DND-41 (cell line): ENCODE data around the gene TMC7.
"Not testable (repeated sequence)": the region's sequence is repeated elsewhere in the genome, so short reads cannot be mapped to it uniquely, and the experiment has no call there.

Experiments
- ATAC-seq: fragments of 200-7000 bp; cut with Tn5 transposase; 3 replicates; pipeline ENCODE4 v1.9.1; 2021; ENCODE audit warnings: low read depth; ENCODE audit not compliant: insufficient read depth
- DNase-seq: peaks from one replicate; pipeline ENCODE4 v3.0.0-alpha.2; 2020
- H2AFZ ChIP-seq: 2 replicates; pipeline ENCODE4 v1.6.0; 2012; ENCODE audit warnings: low read depth, low read length
- H3K27ac ChIP-seq: 2 replicates; pipeline ENCODE4 v1.5.1; 2012; ENCODE audit warnings: low read length, inconsistent platforms
- H3K27me3 ChIP-seq: fragments of 200-600 bp; sonication (generic); 2 replicates; pipeline ENCODE4 v1.6.0; 2012; ENCODE audit warnings: low read length, mild to moderate bottlenecking, inconsistent platforms; ENCODE audit not compliant: insufficient read depth, poor library complexity
- H3K36me3 ChIP-seq: 2 replicates; pipeline ENCODE4 v1.5.1; 2012; ENCODE audit warnings: low read length, inconsistent platforms; ENCODE audit not compliant: insufficient read depth
- H3K4me1 ChIP-seq: 2 replicates; pipeline ENCODE4 v1.5.1; 2012; ENCODE audit warnings: mild to moderate bottlenecking, low read length; ENCODE audit not compliant: insufficient read depth
- H3K4me2 ChIP-seq: 2 replicates; pipeline ENCODE4 v1.6.0; 2012; ENCODE audit warnings: mild to moderate bottlenecking, moderate library complexity, low read length, inconsistent platforms; ENCODE audit not compliant: insufficient read depth
- H3K4me3 ChIP-seq, 2 experiments: fragments of 200-600 bp in 1 of 2; shearing (Covaris generic) in 1 of 2; 2 replicates each; pipeline ENCODE4 v1.5.1; 2012 to 2016; ENCODE audit warnings: inconsistent platforms in 2 of 2, low read length in 2 of 2, mild to moderate bottlenecking in 2 of 2, low read depth in 1 of 2, moderate library complexity in 1 of 2
- H3K79me2 ChIP-seq: 2 replicates; pipeline ENCODE4 v1.6.0; 2012; ENCODE audit warnings: low read length, inconsistent platforms; ENCODE audit not compliant: insufficient read depth
- H3K9ac ChIP-seq: 2 replicates; pipeline ENCODE4 v1.6.0; 2012; ENCODE audit warnings: low read depth, mild to moderate bottlenecking, inconsistent platforms, low read length, moderate library complexity
- H3K9me3 ChIP-seq: 2 replicates; pipeline ENCODE4 v1.5.1; 2012; ENCODE audit warnings: low read length, moderate library complexity, mild to moderate bottlenecking, inconsistent platforms; ENCODE audit not compliant: insufficient read depth, severe bottlenecking
- H4K20me1 ChIP-seq: 2 replicates; pipeline ENCODE4 v1.6.0; 2012; ENCODE audit warnings: low read length; ENCODE audit not compliant: insufficient read depth
- EZH2 ChIP-seq: IDR thresholded peaks from 3 replicates; pipeline ENCODE4 v1.6.1; 2012; ENCODE audit warnings: borderline replicate concordance, low read depth, mild to moderate bottlenecking, moderate library complexity, low read length, inconsistent platforms; ENCODE audit not compliant: severe bottlenecking
- TF ChIP-seq, protein P1 (sequence below): IDR thresholded peaks from 2 replicates; pipeline ENCODE4 v1.5.1; 2012; ENCODE audit warnings: borderline replicate concordance, low read length, moderate library complexity, mild to moderate bottlenecking; ENCODE audit not compliant: poor library complexity, severe bottlenecking; ENCODE audit errors: extremely low read depth

TMC7 gene

DNA sequence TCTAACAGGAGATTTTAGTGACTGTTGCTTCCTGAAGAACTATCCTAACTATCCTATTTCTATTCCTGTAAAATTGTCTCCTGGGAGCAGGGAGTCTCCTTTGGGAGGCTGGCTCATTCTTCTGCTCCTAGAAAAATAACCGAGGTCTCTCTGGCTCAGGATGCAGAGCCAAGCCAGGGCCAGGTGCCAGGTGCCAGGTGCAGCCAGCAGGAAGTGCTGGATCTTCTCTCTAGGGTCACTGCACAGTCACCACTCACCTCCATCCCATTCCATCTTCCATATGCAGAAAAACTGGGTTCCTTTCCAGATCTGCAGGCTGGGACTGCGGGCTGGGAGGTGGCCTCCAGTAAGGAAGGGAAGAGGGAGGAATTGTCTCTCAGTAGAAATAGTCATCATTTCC, 3.8 kb upstream of the TMC7 start:
- no peaks in the 10 kb centered on the region for H3K9me3 ChIP-seq
- no peak for TF ChIP-seq EZH2
- TF ChIP-seq, protein P1, sequence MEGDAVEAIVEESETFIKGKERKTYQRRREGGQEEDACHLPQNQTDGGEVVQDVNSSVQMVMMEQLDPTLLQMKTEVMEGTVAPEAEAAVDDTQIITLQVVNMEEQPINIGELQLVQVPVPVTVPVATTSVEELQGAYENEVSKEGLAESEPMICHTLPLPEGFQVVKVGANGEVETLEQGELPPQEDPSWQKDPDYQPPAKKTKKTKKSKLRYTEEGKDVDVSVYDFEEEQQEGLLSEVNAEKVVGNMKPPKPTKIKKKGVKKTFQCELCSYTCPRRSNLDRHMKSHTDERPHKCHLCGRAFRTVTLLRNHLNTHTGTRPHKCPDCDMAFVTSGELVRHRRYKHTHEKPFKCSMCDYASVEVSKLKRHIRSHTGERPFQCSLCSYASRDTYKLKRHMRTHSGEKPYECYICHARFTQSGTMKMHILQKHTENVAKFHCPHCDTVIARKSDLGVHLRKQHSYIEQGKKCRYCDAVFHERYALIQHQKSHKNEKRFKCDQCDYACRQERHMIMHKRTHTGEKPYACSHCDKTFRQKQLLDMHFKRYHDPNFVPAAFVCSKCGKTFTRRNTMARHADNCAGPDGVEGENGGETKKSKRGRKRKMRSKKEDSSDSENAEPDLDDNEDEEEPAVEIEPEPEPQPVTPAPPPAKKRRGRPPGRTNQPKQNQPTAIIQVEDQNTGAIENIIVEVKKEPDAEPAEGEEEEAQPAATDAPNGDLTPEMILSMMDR, result no peak
- no peaks in the 10 kb centered on the region for H3K36me3 ChIP-seq
- H4K20me1 ChIP-seq, result no peaks in the 10 kb centered on the region
- ATAC-seq, result no peak
- H2AFZ ChIP-seq, result no peak overlapping the region
- no peak overlapping the region for H3K9ac ChIP-seq
- H3K4me3 ChIP-seq, result no peak overlapping the region
- H3K4me2 ChIP-seq, result no peak overlapping the region
- no peaks in the 10 kb centered on the region for H3K79me2 ChIP-seq
- no peak for DNase-seq
- H3K27ac ChIP-seq, result no peak overlapping the region
- H3K4me1 ChIP-seq, result no peaks in the 10 kb centered on the region
- peaks cover 7% of the 10 kb centered on the region for H3K27me3 ChIP-seq

DNA sequence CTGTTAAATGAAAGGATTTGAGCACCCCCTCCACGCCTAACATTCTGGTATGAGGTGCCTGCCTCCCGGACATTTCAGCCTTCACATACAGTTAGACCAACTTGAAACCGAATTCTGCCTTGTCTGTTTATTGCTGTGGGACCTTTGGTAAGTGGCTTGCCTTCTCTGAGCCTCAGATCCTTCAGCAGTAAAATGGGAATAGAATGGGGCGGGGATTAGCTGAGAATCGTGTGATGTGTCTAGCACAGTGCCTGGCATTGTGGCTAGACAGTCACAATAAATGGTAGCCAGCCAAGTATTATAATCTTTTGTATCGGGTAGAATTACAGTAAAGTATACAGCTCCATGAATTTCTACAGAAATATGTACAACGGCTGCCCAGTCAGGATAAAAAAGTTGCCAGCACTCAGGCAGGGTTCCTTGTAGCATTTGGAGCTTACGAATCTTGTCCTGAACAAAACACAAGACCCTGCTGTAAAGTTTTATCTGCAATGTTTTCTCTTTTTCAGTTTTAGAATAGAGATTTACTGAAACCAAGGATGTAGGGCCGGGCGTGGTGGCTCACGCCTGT, 786 bp downstream of the TMC7 start:
- DNase-seq, result no peak
- no peak overlapping the region for H2AFZ ChIP-seq
- no peaks in the 10 kb centered on the region for H3K4me1 ChIP-seq
- no peaks in the 10 kb centered on the region for H4K20me1 ChIP-seq
- H3K4me2 ChIP-seq, result no peak overlapping the region
- H3K27me3 ChIP-seq, result no peaks in the 10 kb centered on the region
- no peaks in the 10 kb centered on the region for H3K79me2 ChIP-seq
- no peak overlapping the region for H3K4me3 ChIP-seq
- no peak for TF ChIP-seq EZH2
- TF ChIP-seq, protein P1, result no peak
- H3K9me3 ChIP-seq, result no peaks in the 10 kb centered on the region
- H3K9ac ChIP-seq, result no peak overlapping the region
- H3K36me3 ChIP-seq, result no peaks in the 10 kb centered on the region
- ATAC-seq, result no peak
- H3K27ac ChIP-seq, result no peak overlapping the region

DNA sequence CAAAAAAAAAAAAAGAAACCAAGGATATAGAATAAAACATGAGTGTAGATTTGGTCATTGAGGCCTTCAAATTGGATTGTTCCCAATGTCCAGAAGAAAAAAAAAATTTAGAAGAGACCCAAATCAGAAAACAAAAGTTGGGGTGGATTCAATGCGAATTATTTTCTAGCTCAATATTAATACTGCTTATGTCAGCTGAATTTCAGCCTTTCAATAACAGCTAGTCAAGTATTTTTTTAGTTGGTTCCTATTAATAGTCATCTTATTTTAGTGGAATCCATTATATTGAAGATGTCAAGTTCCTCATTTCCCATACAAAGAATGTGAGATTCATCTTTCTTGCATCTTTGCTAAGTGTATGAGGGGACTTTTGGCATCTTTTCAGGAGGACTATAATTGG, 1.5 kb downstream of the TMC7 start:
- H3K4me1 ChIP-seq, H3K4me3 ChIP-seq, DNase-seq, H3K9me3 ChIP-seq, H4K20me1 ChIP-seq, H3K4me2 ChIP-seq, H3K36me3 ChIP-seq, H2AFZ ChIP-seq, H3K9ac ChIP-seq, H3K27me3 ChIP-seq, H3K27ac ChIP-seq, ATAC-seq, H3K79me2 ChIP-seq: not testable (repeated sequence)

DNA sequence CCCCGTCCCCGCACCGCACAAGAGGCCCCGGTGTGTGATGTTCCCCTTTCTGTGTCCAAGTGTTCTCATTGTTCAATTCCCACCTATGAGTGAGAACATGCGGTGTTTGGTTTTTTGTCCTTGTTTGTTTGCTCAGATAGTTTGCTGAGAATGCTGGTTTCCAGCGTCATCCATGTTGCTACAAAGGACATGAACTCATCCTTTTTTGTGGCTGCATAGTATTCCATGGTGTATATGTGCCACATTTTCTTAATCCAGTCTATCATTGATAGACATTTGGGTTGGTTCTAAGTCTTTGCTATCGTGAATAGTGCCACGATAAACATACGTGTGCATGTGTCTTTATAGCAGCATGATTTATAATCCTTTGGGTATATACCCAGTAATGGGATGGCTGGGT, 8.0 kb downstream of the TMC7 start:
- not testable (repeated sequence) for H3K27me3 ChIP-seq, H3K4me3 ChIP-seq, H4K20me1 ChIP-seq, ATAC-seq, H3K27ac ChIP-seq, H3K36me3 ChIP-seq, H3K4me1 ChIP-seq, H3K9ac ChIP-seq, H2AFZ ChIP-seq, H3K4me2 ChIP-seq, H3K9me3 ChIP-seq, H3K79me2 ChIP-seq, DNase-seq

DNA sequence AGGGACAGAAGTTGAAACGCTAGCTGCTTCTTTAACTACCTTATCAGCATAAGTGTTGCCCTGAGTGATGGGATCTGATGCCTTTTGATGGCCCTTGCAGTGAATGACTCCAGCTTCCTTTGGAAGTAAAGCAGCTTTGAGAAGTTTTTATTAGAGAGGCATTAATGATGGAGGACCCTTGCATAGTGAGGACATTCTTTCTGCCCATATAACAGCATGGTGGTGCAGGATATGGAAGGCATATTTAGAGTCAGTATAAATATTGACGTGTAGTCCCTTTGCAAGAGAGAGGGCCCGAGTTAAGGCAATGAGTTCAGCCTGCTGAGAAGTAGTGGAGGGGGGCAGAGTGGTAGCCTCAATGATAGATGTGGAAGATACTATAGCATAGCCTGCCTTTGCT, 9.8 kb downstream of the TMC7 start:
- H3K4me2 ChIP-seq, H2AFZ ChIP-seq, ATAC-seq, H3K27me3 ChIP-seq, H3K9me3 ChIP-seq, H4K20me1 ChIP-seq, H3K36me3 ChIP-seq, H3K4me3 ChIP-seq, DNase-seq, H3K9ac ChIP-seq, H3K79me2 ChIP-seq, H3K27ac ChIP-seq, H3K4me1 ChIP-seq: not testable (repeated sequence)

DNA sequence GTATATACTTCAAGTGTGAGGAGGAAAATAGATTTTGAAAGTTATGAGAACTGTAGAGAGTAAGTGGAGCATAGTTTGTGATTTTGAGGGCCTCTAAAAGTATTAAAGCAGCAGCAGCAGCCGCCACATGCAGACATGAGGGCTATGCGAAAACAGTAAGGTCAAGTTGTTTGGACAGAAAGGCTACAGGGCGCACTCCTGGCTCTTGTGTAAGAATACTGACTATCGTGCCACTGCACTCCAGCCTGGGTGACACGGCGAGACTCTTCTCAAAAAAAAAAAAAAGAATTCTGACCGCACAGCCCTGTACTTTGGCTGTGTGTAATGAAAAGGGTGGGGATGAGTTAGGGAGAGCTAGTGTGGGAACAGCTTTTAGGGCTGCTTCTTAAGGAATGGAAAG, 10.4 kb downstream of the TMC7 start:
- H3K36me3 ChIP-seq, H4K20me1 ChIP-seq, H3K9ac ChIP-seq, H3K4me1 ChIP-seq, H3K79me2 ChIP-seq, H2AFZ ChIP-seq, ATAC-seq, DNase-seq, H3K27me3 ChIP-seq, H3K4me2 ChIP-seq, H3K9me3 ChIP-seq, H3K27ac ChIP-seq, H3K4me3 ChIP-seq: not testable (repeated sequence)

DNA sequence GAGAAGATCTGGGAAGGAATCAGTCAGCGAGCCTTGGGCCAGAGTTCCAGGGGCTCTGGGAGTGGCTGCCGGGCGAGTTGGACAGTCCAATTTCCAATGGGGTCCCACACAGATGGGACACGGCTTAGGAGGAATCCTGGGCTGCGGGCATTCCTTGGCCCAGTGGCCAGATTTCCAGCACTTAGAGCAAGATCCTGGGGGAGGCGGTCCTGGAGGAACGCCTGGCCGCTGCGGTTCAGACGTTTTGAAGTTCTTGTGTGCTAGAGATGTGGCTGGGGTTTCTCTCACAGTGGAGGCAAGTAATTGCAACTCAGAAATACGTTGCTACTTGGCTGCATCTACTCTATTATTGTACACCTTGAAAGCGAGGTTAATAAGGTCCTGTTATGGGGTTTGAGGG, 11.7 kb downstream of the TMC7 start:
- not testable (repeated sequence) for H3K36me3 ChIP-seq, H3K9me3 ChIP-seq, DNase-seq, H3K4me2 ChIP-seq, H3K4me3 ChIP-seq, H3K79me2 ChIP-seq, H3K27ac ChIP-seq, H4K20me1 ChIP-seq, H3K27me3 ChIP-seq, H3K4me1 ChIP-seq, H3K9ac ChIP-seq, H2AFZ ChIP-seq, ATAC-seq
